ENCODE data around the gene FAM174C.
A peak's percentile ranks its signal among the peaks of the same experiment; 100 is the strongest.

The FAM174C gene

DNA sequence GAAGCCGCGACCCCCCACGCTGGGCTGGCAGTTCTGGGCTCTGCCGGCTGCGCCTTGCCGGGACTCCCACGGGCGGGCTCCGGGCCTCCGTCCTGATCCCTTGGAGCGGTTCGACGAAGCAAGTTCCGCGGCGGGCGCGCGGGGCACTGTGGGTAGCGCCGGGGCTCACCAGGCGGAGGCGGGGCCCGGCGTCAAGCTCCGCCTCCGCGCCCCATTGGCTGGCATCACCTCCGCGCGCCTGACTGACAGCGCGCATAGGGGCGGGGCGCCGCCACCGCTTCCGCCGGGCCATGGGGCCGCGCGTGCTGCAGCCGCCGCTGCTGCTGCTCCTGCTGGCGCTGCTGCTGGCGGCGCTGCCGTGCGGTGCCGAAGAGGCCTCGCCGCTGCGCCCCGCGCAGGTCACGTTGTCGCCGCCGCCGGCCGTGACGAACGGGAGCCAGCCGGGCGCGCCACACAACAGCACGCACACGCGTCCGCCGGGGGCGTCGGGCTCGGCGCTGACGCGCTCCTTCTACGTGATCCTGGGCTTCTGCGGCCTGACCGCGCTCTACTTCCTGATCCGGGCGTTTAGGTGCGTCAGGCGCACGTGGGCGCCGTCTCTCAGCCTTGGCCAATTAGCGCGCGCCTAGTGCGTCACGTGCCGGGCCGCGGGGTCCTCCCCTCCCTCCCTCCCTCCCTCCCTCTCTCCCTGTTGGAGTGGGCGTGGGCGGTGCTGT lies at the start of gene FAM174C:
TSS of gene FAM174C (plus strand) at position 271 of the 716 bp plus-strand sequence. CDS start at position 291, 20 bp downstream.
- peak; percentile 96 for DNase-seq

DNA sequence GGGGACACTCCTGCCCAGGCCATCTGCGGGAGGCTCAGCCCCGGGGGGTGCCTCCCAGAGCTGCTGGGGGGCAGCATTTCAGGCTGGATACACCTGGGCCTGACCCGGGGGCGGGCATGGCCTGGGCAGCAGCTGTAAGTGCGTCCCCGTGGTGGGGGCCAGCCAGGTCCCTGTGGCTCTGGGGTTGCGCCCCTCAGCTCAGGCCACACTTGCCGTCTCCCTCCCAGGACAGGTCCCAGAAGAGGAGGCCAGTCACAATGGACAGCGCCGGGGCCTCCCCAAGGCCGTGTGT lies 49.2 kb upstream of the FAM174C start:
- DNase-seq, result no peak

DNA sequence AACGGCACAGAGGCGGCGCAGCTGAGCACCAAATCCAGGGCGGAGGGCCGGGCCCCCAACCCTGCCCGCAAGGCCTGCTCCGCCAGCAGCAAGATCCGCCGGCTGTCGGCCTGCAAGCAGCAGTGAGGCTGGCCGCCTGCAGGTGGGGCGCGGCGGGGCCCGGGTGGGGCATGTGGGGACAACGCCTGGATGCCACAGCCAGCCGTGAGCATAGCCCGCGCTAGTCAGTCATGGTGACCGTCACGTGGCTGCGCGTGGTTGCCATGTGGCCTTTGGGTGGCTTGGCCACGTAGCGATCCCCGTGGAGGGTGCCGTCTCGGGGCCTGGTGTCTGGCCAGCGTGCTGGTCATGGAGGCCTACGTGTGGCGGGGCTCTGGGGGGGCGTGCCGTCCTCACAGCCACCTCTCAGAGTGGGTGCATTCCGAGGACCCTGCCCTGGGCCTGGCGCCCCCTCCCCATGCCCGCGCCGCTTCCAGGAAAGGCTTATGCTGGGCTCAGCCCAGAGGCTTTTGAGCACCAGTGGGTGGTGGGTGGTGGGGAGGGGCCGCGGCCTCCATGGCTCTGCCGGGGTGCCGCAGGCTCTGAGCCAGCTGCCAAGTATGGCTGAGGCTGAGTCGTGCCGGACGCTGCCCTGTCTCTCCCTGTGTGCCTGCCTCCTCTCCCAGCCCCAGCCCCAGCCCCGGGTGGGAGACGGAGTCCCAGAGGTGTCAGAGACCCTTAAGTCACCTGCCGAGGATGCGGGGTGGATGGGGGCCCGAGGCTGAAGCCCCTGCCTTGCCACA lies 48.6 kb upstream of the FAM174C start:
- no peak for DNase-seq

DNA sequence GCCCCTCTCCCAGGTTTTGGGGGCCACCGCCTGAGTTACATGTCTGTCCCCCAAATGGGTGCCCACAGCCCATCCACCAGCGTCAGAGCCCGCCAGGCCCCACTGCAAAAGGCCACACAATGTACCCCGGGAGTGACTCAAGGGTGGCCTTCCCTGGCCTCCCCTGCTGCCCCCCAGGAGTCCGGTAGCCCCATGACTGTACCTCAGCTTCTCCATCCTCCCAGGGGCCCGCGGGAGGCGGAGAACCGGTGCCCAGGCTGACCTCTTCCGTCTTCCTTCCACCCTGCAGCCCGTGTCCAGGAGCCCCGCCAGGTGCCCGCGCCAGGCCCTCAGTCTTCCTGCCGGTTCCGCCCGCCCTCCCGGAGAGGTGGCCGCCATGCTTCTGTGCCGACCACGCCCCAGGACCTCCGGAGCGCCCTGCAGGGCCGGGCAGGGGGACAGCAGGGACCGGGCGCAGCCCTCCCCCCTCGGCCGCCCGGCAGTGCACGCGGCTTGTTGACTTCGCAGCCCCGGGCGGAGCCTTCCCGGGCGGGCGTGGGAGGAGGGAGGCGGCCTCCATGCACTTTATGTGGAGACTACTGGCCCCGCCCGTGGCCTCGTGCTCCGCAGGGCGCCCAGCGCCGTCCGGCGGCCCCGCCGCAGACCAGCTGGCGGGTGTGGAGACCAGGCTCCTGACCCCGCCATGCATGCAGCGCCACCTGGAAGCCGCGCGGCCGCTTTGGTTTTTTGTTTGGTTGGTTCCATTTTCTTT lies 47.9 kb upstream of the FAM174C start:
- DNase-seq, result no peak

DNA sequence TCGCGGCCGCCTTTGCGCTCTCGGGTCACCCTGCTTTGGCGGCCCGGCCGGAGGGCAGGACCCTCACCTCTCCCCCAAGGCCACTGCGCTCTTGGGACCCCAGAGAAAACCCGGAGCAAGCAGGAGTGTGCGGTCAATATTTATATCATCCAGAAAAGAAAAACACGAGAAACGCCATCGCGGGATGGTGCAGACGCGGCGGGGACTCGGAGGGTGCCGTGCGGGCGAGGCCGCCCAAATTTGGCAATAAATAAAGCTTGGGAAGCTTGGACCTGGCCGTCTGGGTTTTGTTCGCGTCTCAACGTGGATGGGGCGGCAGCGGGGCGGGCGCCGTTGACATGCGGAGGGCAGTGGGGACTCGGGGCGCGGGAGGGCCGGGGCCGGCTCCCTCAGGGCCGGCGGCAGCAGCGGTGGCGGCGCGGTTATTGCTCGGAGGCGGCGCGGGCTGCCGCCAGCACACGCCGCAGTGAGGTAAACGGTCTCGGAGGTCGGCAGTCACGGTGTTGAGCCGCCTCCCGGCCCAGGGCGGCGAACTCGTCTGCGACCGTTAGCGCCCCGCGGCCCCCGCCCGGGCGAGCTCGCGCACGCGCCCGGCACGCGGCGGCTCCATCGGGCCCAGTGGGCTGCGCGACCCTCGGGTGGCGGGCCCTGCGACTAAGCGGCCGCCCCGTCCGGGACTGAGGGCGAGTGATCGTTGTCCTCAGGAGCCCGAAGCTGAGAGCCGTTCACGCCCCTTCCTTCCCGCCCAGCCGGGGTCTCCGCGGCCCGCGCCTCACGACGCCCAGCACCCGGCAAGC lies 47.0 kb upstream of the FAM174C start:
- no peak for DNase-seq

DNA sequence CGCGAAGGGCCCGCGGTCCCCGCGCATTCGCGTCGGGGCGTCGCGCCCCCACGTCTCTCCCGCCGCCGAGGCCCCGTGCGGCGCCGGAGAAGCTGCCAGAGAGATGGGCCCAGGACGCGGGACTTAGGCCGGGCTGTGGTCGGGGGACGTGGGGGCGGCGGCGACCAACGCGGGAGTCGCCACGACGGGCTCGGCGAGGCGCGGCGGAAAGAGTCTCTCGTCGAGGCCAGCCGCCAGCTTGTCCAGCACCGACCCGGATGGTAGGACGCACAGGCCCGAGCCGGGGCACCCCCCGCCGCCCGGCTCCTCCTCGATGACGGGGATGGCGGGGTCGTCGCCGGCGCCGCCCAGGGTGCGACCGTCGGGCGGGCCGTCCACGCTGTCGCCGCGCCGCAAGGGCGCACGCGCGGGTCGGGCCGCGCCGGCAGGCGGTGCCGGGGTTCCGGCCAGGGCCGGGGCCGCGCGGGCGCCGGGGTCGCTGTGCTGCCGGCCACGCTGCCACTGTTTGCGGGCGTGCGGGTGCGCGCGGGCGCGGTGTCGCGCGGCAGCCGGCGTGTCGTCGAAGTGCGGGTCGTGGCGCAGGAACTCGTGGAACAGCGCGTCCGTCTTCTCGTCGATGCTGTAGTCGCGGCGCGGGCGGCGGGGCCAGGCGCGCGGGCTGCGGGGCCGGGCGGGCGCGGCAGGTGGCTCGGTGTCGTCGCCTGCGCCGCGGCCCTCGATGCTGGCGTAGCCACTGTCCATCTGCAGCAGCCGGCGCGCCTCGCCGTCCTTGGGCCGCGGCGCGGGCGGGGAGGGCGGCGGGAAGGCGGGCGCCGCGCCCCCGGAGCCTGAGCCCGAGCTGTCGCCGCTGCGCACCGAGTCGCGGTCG lies 46.0 kb upstream of the FAM174C start:
- DNase-seq, result no peak

DNA sequence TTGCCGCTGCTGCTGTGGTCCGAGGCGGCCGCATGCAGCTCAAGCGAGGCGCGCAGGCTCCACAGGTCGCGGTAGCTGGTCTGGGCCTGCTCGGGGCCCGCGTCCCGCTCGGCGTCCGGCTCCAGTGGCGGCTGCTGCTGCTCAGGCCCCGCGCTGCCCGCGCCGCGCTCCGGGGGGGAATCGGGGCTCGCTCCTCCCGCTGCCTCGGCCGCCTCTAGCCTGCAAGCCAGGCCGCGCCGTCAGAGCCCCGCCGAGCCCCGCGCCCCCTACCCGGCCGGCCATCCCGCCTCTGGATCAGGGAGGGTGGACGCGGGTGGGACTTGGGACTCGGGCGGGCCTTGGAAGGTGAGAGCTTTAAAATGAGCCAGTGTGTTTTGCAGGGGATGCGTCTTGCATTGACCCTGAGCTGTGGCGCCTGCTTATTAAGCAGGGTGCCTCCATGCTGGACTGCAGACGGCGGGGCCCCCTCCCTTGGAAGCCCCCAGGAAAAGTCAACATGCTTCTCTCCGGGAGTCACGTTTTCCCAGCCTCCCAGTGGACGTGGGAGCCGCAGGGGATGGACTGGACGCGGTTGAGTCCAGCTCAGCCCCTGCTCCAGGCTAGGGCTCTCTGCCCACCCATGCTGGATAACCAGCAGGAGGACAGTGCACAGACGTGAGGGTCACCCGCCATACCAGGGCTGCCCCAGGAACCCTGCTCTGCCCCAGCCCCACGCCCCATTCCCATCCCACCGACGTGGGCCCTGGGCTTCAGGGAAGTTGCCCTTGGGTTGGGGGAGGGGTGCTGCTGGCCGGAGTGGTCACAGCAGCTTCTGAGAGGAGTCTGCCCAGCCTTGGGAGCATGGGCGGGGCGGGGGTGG lies 45.2 kb upstream of the FAM174C start:
- DNase-seq, result no peak

DNA sequence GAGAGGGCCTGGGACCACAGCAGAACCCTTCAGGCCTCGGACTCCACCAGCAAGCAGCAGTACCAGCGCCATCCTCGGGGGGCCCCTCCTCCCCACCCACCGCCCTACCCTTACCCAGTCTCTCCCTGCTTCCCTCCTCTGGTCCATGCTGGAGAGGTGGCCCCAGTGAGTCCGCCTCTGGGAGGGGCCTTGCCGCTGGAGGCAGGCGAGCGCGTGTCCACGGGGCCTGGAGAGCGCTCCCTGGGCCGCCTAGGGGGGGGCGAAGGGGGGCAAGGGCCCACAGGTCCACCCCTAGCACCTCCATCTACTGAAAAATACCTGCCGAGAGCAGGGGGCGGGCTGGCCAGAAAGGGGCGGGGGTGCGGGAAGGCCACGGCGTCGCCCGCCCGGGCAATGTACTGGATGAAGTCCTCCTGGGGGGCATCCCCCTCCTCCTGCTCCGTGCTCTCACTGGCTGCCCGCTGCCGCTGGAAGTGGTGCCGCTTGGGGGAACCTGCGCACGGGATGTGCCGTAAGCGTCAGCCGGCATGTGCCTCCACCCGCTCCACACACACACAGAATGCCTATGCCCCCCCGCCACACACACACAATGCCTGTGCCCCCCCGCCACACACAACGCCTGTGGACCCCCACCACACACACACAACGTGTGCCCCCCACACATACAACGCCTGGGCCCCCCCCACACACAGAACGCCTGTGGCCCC lies 44.4 kb upstream of the FAM174C start:
- DNase-seq, result no peak

DNA sequence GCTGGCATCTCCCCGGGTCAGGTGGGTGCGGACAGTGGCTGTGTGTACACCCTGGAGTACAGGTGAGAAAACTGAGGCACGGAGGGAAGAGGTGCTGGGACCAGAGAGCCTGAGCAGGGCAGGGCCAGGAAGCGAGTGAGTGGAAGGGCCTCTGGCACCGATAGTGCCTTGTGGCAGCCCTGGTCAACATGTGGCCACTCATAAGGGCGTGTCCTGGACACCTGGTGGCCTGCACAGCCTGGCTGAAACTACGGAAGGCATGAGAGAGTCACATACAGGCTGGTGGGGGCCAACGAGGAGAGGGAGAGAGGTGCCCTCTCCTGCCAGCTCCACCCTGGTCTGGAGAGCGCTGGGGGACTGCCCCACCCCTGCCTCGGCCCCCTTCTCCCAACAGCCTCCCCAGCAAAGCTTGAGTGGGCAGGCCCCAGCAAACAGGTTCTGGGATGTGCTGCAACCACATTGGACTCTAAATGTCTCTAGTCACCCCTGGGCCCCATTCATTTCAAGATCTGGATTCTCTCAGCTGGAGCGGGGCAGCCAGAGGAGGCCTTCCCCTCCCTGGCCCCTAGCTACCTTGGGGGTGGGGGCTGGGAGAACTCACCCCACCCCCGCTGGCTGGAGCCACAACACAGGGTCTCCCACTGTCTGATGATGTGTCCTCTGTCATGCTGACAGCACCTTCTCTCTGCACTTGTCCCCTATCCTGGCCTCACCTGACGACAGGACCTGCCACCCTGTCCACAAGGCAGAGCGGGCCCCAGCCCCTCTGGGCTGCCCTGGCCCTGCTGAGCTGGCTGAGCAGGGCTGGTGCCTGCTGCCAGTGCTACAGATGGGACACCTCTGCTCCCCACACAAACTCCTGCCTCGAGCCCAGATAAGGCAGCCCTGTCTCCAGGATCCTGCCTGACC lies 43.3 kb upstream of the FAM174C start:
- DNase-seq, result no peak

DNA sequence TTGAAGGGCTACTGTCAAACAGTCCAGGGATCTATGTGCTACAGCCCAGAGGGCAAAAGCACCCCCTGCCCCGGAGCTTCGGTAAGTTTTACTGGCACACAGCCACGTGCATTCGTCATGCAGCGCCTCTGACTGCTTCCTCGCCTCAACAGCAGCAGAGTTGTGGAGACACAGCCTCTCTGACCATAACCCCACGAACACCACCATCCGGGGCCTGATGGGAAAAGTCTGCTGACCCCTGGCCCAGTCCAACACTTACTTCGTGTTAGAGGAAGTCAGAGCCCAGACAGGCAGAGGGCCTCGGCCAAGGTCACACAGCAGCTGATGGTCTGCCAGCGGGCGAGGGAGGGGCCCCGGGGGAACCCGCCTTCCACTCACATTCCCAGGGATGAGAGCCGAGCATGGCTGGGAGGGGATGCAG lies 42.7 kb upstream of the FAM174C start:
- DNase-seq, result no peak

DNA sequence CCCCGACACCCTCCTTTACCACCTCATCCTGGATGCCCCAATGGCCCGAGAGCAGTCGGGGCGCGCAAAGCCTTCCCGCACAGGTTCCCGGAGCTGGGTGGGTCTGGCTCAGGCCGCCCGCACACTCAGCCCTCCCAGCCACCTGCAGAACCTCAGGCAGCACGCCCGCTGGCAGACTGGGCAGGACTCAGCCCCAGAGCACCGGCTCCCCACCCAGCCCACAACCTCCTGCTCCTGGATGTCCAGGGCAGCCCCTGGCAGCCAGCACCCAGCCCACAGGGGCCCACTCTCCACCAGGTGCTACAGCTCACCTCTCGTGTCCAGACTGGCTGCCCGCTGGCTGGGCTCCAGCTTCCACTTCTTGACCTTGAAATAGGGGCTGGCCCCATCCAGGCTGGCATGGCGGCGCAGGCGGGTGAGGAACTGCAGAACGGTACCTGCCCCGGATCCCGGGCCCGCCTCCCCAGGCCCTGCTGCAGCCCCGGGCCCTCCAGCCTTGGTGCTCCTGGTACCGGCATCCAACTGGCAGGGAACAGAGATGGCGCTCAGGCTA lies 42.1 kb upstream of the FAM174C start:
- no peak for DNase-seq

DNA sequence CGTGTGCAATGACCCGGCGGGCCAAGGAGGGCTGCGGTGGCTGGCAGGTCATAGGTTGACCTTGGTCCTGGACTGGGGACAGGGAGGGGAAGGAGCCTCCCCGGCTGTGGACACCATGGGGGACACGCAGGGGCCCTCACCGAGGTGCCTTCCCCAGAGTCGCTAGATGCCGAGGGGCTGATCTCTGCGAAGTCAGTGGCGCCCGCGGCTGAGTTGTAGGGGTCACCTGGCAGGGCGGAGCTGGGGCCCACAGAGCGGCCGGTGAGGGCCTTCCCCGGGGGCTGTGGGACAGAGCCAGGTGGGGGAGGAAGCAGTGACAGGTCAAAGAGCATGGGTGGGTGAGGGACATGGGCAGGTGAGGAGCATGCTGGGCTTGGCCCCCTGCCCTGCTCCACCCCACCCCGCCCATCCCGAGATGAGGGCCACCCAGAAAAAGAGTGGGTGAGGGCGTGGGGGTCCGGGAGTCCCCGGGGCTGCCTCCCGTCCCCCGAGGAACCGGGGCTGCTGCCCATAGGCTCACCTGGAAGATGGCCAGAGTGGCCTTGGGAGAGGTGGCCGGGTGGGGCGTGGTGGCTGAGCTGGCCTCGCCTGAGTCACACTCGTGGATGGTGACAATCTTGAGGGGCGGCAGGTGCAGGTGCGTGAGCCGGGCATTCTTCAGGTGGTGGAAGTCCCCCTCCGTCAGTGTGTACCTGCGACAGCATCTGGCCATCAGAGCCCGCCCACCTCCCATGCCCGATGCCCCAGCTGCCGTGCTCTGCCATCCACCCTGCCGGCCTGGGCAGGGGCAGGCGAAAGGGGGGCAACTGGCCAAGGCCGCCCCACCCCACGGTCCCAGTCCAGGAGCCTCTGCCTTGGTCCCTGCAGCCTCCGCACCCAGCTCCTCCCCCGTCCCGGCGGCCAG lies 41.0 kb upstream of the FAM174C start:
- no peak for DNase-seq

DNA sequence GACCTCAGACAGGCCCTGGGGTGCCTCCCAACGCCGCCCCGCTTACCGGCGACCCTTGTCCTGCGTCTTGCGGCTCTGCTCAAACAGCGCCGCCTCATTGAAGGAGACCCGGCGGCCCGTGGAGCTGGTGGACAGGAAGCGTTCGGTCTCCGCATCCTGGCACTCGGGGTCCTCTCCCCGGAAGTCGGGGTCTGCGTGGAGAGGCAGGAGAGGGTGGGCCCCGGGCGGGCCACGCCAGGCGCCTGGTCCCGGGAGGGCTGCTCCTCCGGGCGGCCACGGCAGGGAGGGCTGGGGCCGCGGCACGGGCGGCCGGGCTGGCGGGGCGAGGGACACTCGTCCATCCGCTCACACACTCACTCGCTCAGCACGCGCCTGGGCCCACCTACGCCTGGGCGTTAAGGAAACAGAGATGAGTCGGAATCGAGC lies 40.4 kb upstream of the FAM174C start:
- no peak for DNase-seq

DNA sequence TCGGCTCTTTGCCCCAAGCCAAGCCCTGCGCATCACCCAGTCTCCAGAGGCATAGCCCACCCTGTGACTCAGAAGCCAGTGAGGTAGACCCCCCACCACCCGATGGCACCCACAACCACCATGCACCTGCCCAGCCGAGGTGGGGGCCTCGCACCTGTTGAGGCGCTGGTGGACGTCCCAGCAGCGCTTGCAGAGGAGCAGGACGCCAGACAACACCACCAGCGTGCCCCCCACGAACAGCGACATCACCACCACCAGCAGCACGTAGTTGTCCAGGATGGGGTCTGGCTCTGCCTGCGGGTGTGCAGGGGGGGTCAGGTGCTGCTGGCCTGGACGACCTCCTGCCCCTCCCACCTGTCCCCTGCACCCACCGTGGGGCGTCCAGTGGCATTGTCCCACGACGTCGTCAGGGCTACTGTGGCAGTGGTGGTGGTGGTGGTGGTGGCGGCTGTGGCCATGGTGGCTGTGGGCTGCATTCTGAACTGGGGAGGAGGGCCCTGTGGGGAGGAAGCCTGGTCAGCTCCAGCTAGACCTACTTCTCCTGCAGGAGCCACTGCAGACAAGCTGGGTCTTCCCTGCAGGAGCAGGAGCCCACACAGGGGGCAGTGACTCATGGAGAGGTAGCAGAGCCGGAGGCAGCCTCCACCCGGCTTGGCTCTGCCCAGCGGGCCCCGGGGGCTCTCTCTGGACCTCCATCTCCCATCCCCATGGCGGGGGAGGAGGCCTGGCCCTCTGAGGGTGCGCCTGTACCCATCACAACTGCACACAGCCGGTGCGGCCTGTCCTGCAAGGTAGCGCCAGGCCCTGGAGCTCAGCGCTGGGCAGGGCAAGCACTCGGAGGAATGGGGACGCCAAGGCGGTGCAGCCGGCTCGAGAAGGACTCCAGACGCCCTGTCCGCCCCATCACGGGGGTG lies 39.4 kb upstream of the FAM174C start:
- DNase-seq, result no peak

DNA sequence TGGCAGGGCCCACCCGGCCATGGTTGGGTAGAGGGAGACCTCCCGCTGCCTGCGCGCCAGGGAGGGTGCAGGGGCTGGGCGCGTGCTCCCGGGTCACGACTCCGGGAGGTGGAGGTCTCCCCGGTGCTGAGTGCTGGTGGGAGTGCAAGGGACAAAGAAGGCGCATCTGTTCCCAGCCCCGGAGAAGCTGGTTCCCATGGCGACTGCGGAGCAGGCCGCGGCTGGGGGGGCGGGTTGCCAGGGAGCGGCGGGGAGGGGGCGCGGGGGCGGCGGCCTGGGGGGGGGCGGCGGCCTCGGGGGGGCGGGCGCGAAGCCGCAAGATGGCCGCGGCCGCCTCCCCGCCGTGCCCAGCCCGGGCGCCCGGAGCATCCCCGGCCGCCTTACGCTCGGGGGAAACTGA lies 38.8 kb upstream of the FAM174C start:
- DNase-seq, result no peak

DNA sequence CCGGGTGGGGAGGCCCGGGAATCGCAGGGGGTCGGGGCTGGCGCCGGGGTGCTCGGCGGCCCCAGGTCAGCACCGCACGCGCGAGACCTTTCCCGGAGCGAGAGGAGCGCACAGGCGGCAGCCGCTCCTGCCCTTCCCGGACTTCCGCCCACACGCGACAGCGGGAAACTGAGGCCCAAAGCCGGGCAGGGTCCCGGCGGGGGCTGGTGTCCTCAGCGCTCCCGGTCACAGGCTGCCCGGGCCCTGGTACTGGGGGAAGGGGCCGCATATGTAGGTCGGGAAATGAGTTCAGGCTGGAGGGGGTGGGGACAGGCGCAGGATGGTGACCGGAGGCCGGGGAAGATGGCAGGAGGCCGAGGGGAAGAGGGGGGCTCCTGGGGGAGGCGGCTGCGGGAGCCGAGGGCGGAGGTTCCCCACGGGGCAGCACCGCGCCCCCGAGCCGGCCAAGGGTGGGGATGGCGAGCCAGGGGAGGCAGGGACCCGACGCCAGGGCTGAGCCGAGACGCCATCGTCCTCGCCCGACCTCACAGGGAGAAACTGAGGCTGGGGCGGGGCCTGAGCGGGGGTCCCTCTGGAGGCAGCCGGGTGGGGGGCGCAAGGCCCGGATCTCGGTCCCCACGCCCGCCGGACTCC lies 38.2 kb upstream of the FAM174C start:
- DNase-seq, result no peak

Measured in NCI-H1436 (cell line).